ENCODE data around the gene TNFAIP2.
"Not testable (repeated sequence)": the region's sequence is repeated elsewhere in the genome, so short reads cannot be mapped to it uniquely, and the experiment has no call there.

The TNFAIP2 gene

GRCh38 chr14:103151270-103151945 is 28.1 kb downstream of the TNFAIP2 start:
- no peak overlapping the region for H3K9ac ChIP-seq
- no peak overlapping the region for H3K4me3 ChIP-seq (ENCODE audit: low read depth, low read length)
- H3K4me1 ChIP-seq: peaks cover 32% of the 10 kb centered on the region
- H3K36me3 ChIP-seq (ENCODE audit: control insufficient read depth, insufficient read depth, low read length): no peaks in the 10 kb centered on the region
- peak overlapping the region; percentile 21 for H3K27ac ChIP-seq
- H3K4me2 ChIP-seq (ENCODE audit: low read length): no peak overlapping the region
- no peak for TF ChIP-seq CTCF (IDR thresholded peaks at IDR 0.05)
- H3K9me3 ChIP-seq (ENCODE audit: control insufficient read depth, low read length): no peaks in the 10 kb centered on the region
- H2AFZ ChIP-seq: peak overlapping the region; percentile 48
- H3K79me2 ChIP-seq: no peaks in the 10 kb centered on the region
- no peaks in the 10 kb centered on the region for H3K27me3 ChIP-seq (ENCODE audit: control insufficient read depth, insufficient read depth, low read length)

- Histone ChIP-seq H3K27me3 (ENCODE audit: control insufficient read depth, insufficient read depth, low read length) (no peaks in the 10 kb centered on the region), H3K4me1 (peaks cover 54% of the 10 kb centered on the region), H3K27ac (peak overlapping the region; percentile 85), H3K9ac (no peak overlapping the region), H3K4me3 (ENCODE audit: low read depth, low read length) (no peak overlapping the region), H2AFZ (no peak overlapping the region), H3K36me3 (ENCODE audit: control insufficient read depth, insufficient read depth, low read length) (no peaks in the 10 kb centered on the region), H3K79me2 (no peaks in the 10 kb centered on the region), H3K4me2 (ENCODE audit: low read length) (no peak overlapping the region), H3K9me3 (ENCODE audit: control insufficient read depth, low read length) (no peaks in the 10 kb centered on the region)
- TF ChIP-seq CTCF (IDR thresholded peaks at IDR 0.05): no peak
Observed at GRCh38 chr14:103155010-103155409, 31.7 kb downstream of the TNFAIP2 start.

GRCh38 chr14:103155416-103155815 is 32.2 kb downstream of the TNFAIP2 start:
- H3K36me3 ChIP-seq (ENCODE audit: control insufficient read depth, insufficient read depth, low read length); H3K4me3 ChIP-seq (ENCODE audit: low read depth, low read length); H3K9me3 ChIP-seq (ENCODE audit: control insufficient read depth, low read length); H3K79me2 ChIP-seq; H3K9ac ChIP-seq; H3K27me3 ChIP-seq (ENCODE audit: control insufficient read depth, insufficient read depth, low read length): not testable (repeated sequence)
- Histone ChIP-seq H2AFZ (peak overlapping the region; percentile 90), H3K4me1 (peaks cover 54% of the 10 kb centered on the region), H3K27ac (peak overlapping the region; percentile 85), H3K4me2 (ENCODE audit: low read length) (peak overlapping the region; percentile 14)

GRCh38 chr14:103155826-103156394 is 32.6 kb downstream of the TNFAIP2 start:
- peak overlapping the region; percentile 90 for H2AFZ ChIP-seq
- H3K9me3 ChIP-seq (ENCODE audit: control insufficient read depth, low read length): no peaks in the 10 kb centered on the region
- H3K27me3 ChIP-seq (ENCODE audit: control insufficient read depth, insufficient read depth, low read length): no peaks in the 10 kb centered on the region
- no peaks in the 10 kb centered on the region for H3K79me2 ChIP-seq
- H3K27ac ChIP-seq: peak overlapping the region; percentile 85
- no peaks in the 10 kb centered on the region for H3K36me3 ChIP-seq (ENCODE audit: control insufficient read depth, insufficient read depth, low read length)
- peaks cover 55% of the 10 kb centered on the region for H3K4me1 ChIP-seq
- no peak overlapping the region for H3K4me3 ChIP-seq (ENCODE audit: low read depth, low read length)
- H3K4me2 ChIP-seq (ENCODE audit: low read length): peak overlapping the region; percentile 14
- TF ChIP-seq CTCF (IDR thresholded peaks at IDR 0.05): no peak
- no peak overlapping the region for H3K9ac ChIP-seq

- H3K4me2 ChIP-seq (ENCODE audit: low read length): peak overlapping the region; percentile 34
- no peaks in the 10 kb centered on the region for H3K79me2 ChIP-seq
- peak overlapping the region; percentile 90 for H2AFZ ChIP-seq
- no peaks in the 10 kb centered on the region for H3K36me3 ChIP-seq (ENCODE audit: control insufficient read depth, insufficient read depth, low read length)
- H3K4me3 ChIP-seq (ENCODE audit: low read depth, low read length): no peak overlapping the region
- peaks cover 57% of the 10 kb centered on the region for H3K4me1 ChIP-seq
- TF ChIP-seq CTCF (IDR thresholded peaks at IDR 0.05): no peak
- no peak overlapping the region for H3K9ac ChIP-seq
- peak overlapping the region; percentile 85 for H3K27ac ChIP-seq
- H3K27me3 ChIP-seq (ENCODE audit: control insufficient read depth, insufficient read depth, low read length): no peaks in the 10 kb centered on the region
- no peaks in the 10 kb centered on the region for H3K9me3 ChIP-seq (ENCODE audit: control insufficient read depth, low read length)
Observed at GRCh38 chr14:103156651-103157378, 33.6 kb downstream of the TNFAIP2 start.

All from parathyroid adenoma (tissue), 2 donors.